Spinal cord (tissue), 10 donors: ENCODE data around the gene RNF112. TPM values are rescaled to one million over a fixed set of nuclear protein-coding genes. Genes with fewer than 3 reads are reported as not detected.
A peak's percentile ranks its signal among the peaks of the same experiment; 100 is the strongest.

Source experiments
- DNase-seq, 6 donors: peaks; one replicate each; pipeline versions ENCODE4 v3.0.0 to v3.0.0-alpha.2; 2013 to 2015; ENCODE audit warnings: low spot score in 6 of 6, low read depth in 4 of 6
- H3K27ac ChIP-seq: one replicate; pipeline ENCODE4 v1.5.1; 2013; ENCODE audit warnings: low read depth, low read length, control low read depth
- H3K27me3 ChIP-seq: one replicate; pipeline ENCODE4 v1.6.1; 2013; ENCODE audit warnings: low read length; ENCODE audit not compliant: control insufficient read depth, insufficient read depth
- H3K36me3 ChIP-seq: one replicate; pipeline ENCODE4 v1.6.1; 2013; ENCODE audit warnings: low read length; ENCODE audit not compliant: control insufficient read depth, insufficient read depth
- H3K4me1 ChIP-seq: one replicate; pipeline ENCODE4 v1.6.1; 2013; ENCODE audit warnings: low read length; ENCODE audit not compliant: control insufficient read depth, insufficient read depth
- H3K4me3 ChIP-seq: one replicate; pipeline ENCODE4 v1.5.1; 2013; ENCODE audit warnings: low read depth, low read length, control low read depth
- H3K9me3 ChIP-seq: one replicate; pipeline ENCODE4 v1.6.1; 2013; ENCODE audit warnings: low read length; ENCODE audit not compliant: control insufficient read depth, insufficient read depth
- WGBS: methylation state at CpG from one replicate; pipeline ENCODE4 v1.1.5; 2013; ENCODE audit warnings: missing lambda C conversion rate; ENCODE audit not compliant: insufficient coverage; 5-methylcytosine and 5-hydroxymethylcytosine counted together
- polyA plus RNA-seq, 2 donors: library from polyadenylated mRNA; unstranded; fragments of 120-200 nt; gene quantifications; one replicate each; pipeline ENCODE4 v1.2.1, GENCODE V29; 2013; ENCODE audit not compliant: insufficient read length in 2 of 2
- total RNA-seq, 2 donors: library from RNA; depleted of rRNA in 1 of 2; stranded (reverse); fragments of 120-200 nt in 1 of 2; fragments of >200 nt in 1 of 2; gene quantifications; one replicate each; pipeline versions ENCODE4 v1.2.3 to v1.2.4, GENCODE V29; 2013 to 2014
- donor health status: healthy.

Gene RNF112
- total and polyA plus RNA-seq, 4 donors, result 7.9 to 31.8 (median 18.7) TPM

GRCh38 chr17:19381361-19381740 lies 29.7 kb upstream of the RNF112 start:
- Histone ChIP-seq H3K4me3 (no peak overlapping the region), H3K36me3 (peaks cover 67% of the 10 kb centered on the region), H3K27me3 (no peaks in the 10 kb centered on the region), H3K4me1 (peaks cover 52% of the 10 kb centered on the region), H3K27ac (no peak overlapping the region), H3K9me3 (no peaks in the 10 kb centered on the region)
- no peak for DNase-seq
- 95% methylated on average over 7 of the region's 7 CpGs for WGBS

GRCh38 chr17:19381741-19382444 lies 29.1 kb upstream of the RNF112 start:
- WGBS, result 91% methylated on average over 29 of the region's 31 CpGs
- H3K9me3 ChIP-seq, result no peaks in the 10 kb centered on the region

GRCh38 chr17:19382531-19383444 lies 28.2 kb upstream of the RNF112 start:
- 88% methylated on average over 11 of the region's 13 CpGs for WGBS
- Histone ChIP-seq H3K27me3 (no peaks in the 10 kb centered on the region), H3K9me3 (no peaks in the 10 kb centered on the region), H3K27ac (no peak overlapping the region), H3K4me1 (peaks cover 60% of the 10 kb centered on the region), H3K4me3 (no peak overlapping the region), H3K36me3 (peaks cover 67% of the 10 kb centered on the region)
- DNase-seq, result no peak

More at GRCh38 chr17:19381741-19382444, 29.1 kb upstream of the RNF112 start:
- Histone ChIP-seq H3K4me3 (no peak overlapping the region), H3K36me3 (peaks cover 67% of the 10 kb centered on the region), H3K27ac (no peak overlapping the region), H3K27me3 (no peaks in the 10 kb centered on the region), H3K4me1 (peaks cover 52% of the 10 kb centered on the region)
- DNase-seq, result no peak

- Histone ChIP-seq H3K4me3 (no peak overlapping the region), H3K4me1 (peaks cover 65% of the 10 kb centered on the region), H3K27me3 (no peaks in the 10 kb centered on the region), H3K36me3 (peaks cover 66% of the 10 kb centered on the region), H3K27ac (peak overlapping the region; percentile 4), H3K9me3 (no peaks in the 10 kb centered on the region)
- DNase-seq, result no peak
- 93% methylated on average over 6 of the region's 6 CpGs for WGBS
Measured at GRCh38 chr17:19383681-19384470, 27.2 kb upstream of the RNF112 start.

GRCh38 chr17:19384723-19385391 lies 26.2 kb upstream of the RNF112 start:
- no peaks in the 10 kb centered on the region for H3K27me3 ChIP-seq
- H3K4me1 ChIP-seq, result peaks cover 55% of the 10 kb centered on the region
- 62% methylated on average over 15 of the region's 16 CpGs for WGBS
- peak overlapping the region; percentile 4 for H3K27ac ChIP-seq
- no peaks in the 10 kb centered on the region for H3K9me3 ChIP-seq
- H3K4me3 ChIP-seq, result no peak overlapping the region
- peaks cover 58% of the 10 kb centered on the region for H3K36me3 ChIP-seq
- DNase-seq, result peak in 2 of 6 donors; percentile 68 to 82

- Histone ChIP-seq H3K27me3 (no peaks in the 10 kb centered on the region), H3K27ac (no peak overlapping the region), H3K9me3 (no peaks in the 10 kb centered on the region), H3K4me3 (no peak overlapping the region), H3K4me1 (peaks cover 55% of the 10 kb centered on the region), H3K36me3 (peaks cover 52% of the 10 kb centered on the region)
- 92% methylated on average over 5 of the region's 9 CpGs for WGBS
- no peak for DNase-seq
Measured at GRCh38 chr17:19385521-19385983, 25.5 kb upstream of the RNF112 start.

- peak overlapping the region; percentile 26 for H3K4me3 ChIP-seq
- H3K27ac ChIP-seq, result peak overlapping the region; percentile 71
- H3K9me3 ChIP-seq, result no peaks in the 10 kb centered on the region
- H3K36me3 ChIP-seq, result peaks cover 44% of the 10 kb centered on the region
- no peaks in the 10 kb centered on the region for H3K27me3 ChIP-seq
- H3K4me1 ChIP-seq, result peaks cover 55% of the 10 kb centered on the region
- DNase-seq, result no peak
- WGBS, result 44% methylated on average over 18 of the region's 20 CpGs
Measured at GRCh38 chr17:19386051-19386929, 24.7 kb upstream of the RNF112 start.

GRCh38 chr17:19386974-19387920 lies 23.8 kb upstream of the RNF112 start, which contains the start of gene MFAP4:
Gene MFAP4, minus strand, starts transcription at chr17:19387190. Its CDS starts 35 bp downstream, at chr17:19387155.
- peaks cover 51% of the 10 kb centered on the region for H3K4me1 ChIP-seq
- no peaks in the 10 kb centered on the region for H3K27me3 ChIP-seq
- peak within 1 kb of the TSS; percentile 87 for H3K27ac ChIP-seq
- DNase-seq, result peak in 4 of 6 donors; percentile 53 to 92 (median 68)
- peaks cover 35% of the 10 kb centered on the region for H3K36me3 ChIP-seq
- H3K9me3 ChIP-seq, result no peaks in the 10 kb centered on the region
- peak within 1 kb of the TSS; percentile 26 for H3K4me3 ChIP-seq
- 11% methylated on average over 14 of the region's 22 CpGs for WGBS
